ENCODE data around the gene EDARADD.

DNA sequence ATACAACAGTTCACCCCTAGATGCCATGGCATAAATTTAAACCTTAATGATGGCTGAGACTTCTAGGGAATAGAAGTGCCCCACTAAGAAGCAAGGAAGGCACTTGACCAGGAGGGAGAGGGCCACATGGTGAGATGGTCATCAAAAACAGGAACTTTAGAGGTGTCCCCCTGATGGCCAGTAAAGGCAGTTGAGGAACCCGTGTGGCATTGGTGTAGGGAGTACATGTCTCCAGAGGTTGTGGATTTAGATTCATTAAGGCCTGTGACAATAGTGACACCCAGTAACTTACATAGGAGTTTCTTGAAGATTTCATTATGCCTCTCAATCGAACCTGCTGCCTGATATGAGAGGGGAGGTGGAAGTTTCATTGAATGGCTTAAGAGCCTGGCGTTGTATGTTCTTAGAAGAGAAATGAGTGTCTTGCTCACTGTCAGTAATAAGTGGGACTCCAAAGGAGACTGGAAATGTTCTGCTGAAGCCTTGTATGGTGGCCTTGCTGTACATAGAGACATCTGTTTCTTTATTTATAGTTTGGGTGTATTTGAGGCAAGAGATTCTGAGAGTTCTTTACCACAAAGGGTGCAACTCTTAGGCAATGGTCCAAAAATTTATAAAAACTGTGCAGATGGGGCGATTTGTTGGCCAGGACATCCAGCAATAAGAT is 27.9 kb downstream of the EDARADD start:
- TF ChIP-seq, protein P1, sequence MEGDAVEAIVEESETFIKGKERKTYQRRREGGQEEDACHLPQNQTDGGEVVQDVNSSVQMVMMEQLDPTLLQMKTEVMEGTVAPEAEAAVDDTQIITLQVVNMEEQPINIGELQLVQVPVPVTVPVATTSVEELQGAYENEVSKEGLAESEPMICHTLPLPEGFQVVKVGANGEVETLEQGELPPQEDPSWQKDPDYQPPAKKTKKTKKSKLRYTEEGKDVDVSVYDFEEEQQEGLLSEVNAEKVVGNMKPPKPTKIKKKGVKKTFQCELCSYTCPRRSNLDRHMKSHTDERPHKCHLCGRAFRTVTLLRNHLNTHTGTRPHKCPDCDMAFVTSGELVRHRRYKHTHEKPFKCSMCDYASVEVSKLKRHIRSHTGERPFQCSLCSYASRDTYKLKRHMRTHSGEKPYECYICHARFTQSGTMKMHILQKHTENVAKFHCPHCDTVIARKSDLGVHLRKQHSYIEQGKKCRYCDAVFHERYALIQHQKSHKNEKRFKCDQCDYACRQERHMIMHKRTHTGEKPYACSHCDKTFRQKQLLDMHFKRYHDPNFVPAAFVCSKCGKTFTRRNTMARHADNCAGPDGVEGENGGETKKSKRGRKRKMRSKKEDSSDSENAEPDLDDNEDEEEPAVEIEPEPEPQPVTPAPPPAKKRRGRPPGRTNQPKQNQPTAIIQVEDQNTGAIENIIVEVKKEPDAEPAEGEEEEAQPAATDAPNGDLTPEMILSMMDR (IDR thresholded peaks at IDR 0.05): no peak
- no peak for TF ChIP-seq TCF7L2 (IDR thresholded peaks at IDR 0.05; ENCODE audit: low read depth, low read length)
- no peak for TF ChIP-seq POLR2AphosphoS5 (IDR thresholded peaks at IDR 0.05; ENCODE audit: low read depth, low read length)
